Heart right ventricle (tissue), 16 donors: Measurements from ENCODE around the gene POLG2. TPM values are rescaled to one million over a fixed set of nuclear protein-coding genes. Genes with fewer than 3 reads are reported as not detected.
"Not testable (repeated sequence)": the region's sequence is repeated elsewhere in the genome, so short reads cannot be mapped to it uniquely, and the experiment has no call there.

Experiments
- ATAC-seq, 8 donors: fragments of 200-7000 bp; cut with Tn5 transposase; one replicate each; pipeline ENCODE4 v1.9.1; 2020; ENCODE audit warnings: mild to moderate bottlenecking in 8 of 8, moderate library complexity in 8 of 8, moderate number of reproducible peaks in 1 of 8
- DNase-seq, 2 donors: peaks; one replicate each; pipeline ENCODE4 v3.0.0-alpha.2; 2020
- H3K27ac ChIP-seq, 10 donors: fragments of 200-600 bp; sonication (generic) in 2 of 10; one replicate each; pipeline versions ENCODE4 v1.5.0 to v1.8.0; 2020 to 2022; ENCODE audit warnings: mild to moderate bottlenecking in 3 of 10
- H3K27me3 ChIP-seq, 7 donors: fragments of 200-600 bp; one replicate each; pipeline ENCODE4 v1.8.0; 2021 to 2022; ENCODE audit warnings: mild to moderate bottlenecking in 2 of 7
- H3K36me3 ChIP-seq, 9 donors: fragments of 200-600 bp; sonication (generic) in 1 of 9; one replicate each; pipeline versions ENCODE4 v1.5.0 to v1.8.0; 2020 to 2022; ENCODE audit warnings: mild to moderate bottlenecking in 2 of 9
- H3K4me1 ChIP-seq, 9 donors: fragments of 200-600 bp; sonication (generic) in 1 of 9; one replicate each; pipeline versions ENCODE4 v1.5.0 to v1.8.0; 2020 to 2022; ENCODE audit warnings: mild to moderate bottlenecking in 4 of 9
- H3K4me3 ChIP-seq, 10 donors: fragments of 200-600 bp; sonication (generic) in 2 of 10; one replicate each; pipeline versions ENCODE4 v1.5.0 to v1.8.0; 2020 to 2022; ENCODE audit warnings: mild to moderate bottlenecking in 7 of 10, moderate library complexity in 2 of 10
- H3K9me3 ChIP-seq, 11 donors: fragments of 200-600 bp in 10 of 11; sonication (generic) in 2 of 11; one replicate each; pipeline versions ENCODE4 v1.5.0 to v1.8.0; 2013 to 2022; ENCODE audit warnings: mild to moderate bottlenecking in 2 of 11, control low read depth in 1 of 11, moderate library complexity in 1 of 11
- WGBS, 2 donors: extraction: QIAGEN DNeasy Blood & Tissue Kit; methylation state at CpG; one replicate each; pipeline ENCODE4 v1.1.7; 2013; ENCODE audit warnings: inconsistent platforms in 1 of 2; 5-methylcytosine and 5-hydroxymethylcytosine counted together
- intact Hi-C, 10 donors: fragments of 100-400 bp; cut with DNase I; formaldehyde crosslinking; loops; one replicate each; pipeline versions ENCODE4 v1.11.1 to v1.14.2; 2022
- polyA plus RNA-seq, 2 donors: library from polyadenylated mRNA; stranded (reverse); fragments of 200-250 nt; gene quantifications; one replicate each; pipeline ENCODE4 v1.2.3, GENCODE V29; 2013
- total RNA-seq, 10 donors: library from RNA; stranded (reverse); fragmentation: NEBNext Ultra II Directional in 3 of 10; extraction: Animal tissue kit (Norgen Biotek cat#: 25700) in 3 of 10; gene quantifications; one replicate each; pipeline versions ENCODE4 v1.2.1 to v1.2.4, GENCODE V29; 2021 to 2023
- TF ChIP-seq, protein P1 (sequence below), 9 donors: fragments of 200-600 bp; sonication (generic) in 2 of 9; IDR thresholded peaks; one replicate each; pipeline versions ENCODE4 v1.5.0 to v1.8.0; 2021 to 2022; ENCODE audit warnings: antibody characterized with exemption in 9 of 9, mild to moderate bottlenecking in 5 of 9, moderate library complexity in 1 of 9
- donor health status: Arrhythmogenic right ventricular cardiomyopathy.
- donor health status: ischemic (EF 13 %, LVEDD 7.1; RV severe dilation, severe dysfunction).
- donor health status: healthy with polysubstance abuse.
- donor health status: DM: no; HTN: yes; CAD: no.
- donor health status: DM: no; HTN: no; CAD: no.
- donor health status: ischemic (EF 25% LVEDD 6.9; RV normal size, moderate dysfunction).
- donor health status: ischemic (EF 25% LVEDD 5.7; RV mildly dilated, moderate dysfunction).
- donor health status: healthy.
- donor health status: DM: yes; HTN: yes; CAD: no.
- donor health status: Ischemic cardiomyopathy.
- donor health status: ischemic (EF 35%, LVEDD 5.7; RV mildly dilated, moderate dysfunction).
- donor health status: nonischemic (EF 11% LVEDD 7.7; RV severe dilation, severe dysfunction).
- donor health status: DM: yes; HTN: yes; CAD: no.
- donor health status: PGD.
- donor health status: ischemic (EF 29% LVEDD 5.4; RV normal size, mild dysfunction).
- donor health status: nonischemic (EF 23%, LVEDD 6.1; RV moderate dilation, normal function).

POLG2 gene
- total and polyA plus RNA-seq, 12 donors, result 4.8 to 11.1 (median 6.5) TPM

GRCh38 chr17:64442541-64442971 lies 54.3 kb downstream of the POLG2 start:
- Histone ChIP-seq H3K27ac (peak overlapping the region in 8 of 10 donors; percentile 25 to 91 (median 54)), H3K4me3 (no peak overlapping the region), H3K27me3 (no peaks in the 10 kb centered on the region), H3K36me3 (no peaks in the 10 kb centered on the region), H3K4me1 (peaks cover 0 to 36% (median 7%) of the 10 kb centered on the region in 9 donors), H3K9me3 (peaks cover 0 to 26% (median 8%) of the 10 kb centered on the region in 11 donors)
- TF ChIP-seq, protein P1, sequence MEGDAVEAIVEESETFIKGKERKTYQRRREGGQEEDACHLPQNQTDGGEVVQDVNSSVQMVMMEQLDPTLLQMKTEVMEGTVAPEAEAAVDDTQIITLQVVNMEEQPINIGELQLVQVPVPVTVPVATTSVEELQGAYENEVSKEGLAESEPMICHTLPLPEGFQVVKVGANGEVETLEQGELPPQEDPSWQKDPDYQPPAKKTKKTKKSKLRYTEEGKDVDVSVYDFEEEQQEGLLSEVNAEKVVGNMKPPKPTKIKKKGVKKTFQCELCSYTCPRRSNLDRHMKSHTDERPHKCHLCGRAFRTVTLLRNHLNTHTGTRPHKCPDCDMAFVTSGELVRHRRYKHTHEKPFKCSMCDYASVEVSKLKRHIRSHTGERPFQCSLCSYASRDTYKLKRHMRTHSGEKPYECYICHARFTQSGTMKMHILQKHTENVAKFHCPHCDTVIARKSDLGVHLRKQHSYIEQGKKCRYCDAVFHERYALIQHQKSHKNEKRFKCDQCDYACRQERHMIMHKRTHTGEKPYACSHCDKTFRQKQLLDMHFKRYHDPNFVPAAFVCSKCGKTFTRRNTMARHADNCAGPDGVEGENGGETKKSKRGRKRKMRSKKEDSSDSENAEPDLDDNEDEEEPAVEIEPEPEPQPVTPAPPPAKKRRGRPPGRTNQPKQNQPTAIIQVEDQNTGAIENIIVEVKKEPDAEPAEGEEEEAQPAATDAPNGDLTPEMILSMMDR (IDR thresholded peaks at IDR 0.05), result no peak
- DNase-seq (no peak), ATAC-seq (peak in 7 of 8 donors; percentile 49 to 62 (median 55))
- intact Hi-C loops, result no loop called here
- WGBS, 2 donors, result 67 to 82% methylated on average over 3 of the region's 3 CpGs

DNA sequence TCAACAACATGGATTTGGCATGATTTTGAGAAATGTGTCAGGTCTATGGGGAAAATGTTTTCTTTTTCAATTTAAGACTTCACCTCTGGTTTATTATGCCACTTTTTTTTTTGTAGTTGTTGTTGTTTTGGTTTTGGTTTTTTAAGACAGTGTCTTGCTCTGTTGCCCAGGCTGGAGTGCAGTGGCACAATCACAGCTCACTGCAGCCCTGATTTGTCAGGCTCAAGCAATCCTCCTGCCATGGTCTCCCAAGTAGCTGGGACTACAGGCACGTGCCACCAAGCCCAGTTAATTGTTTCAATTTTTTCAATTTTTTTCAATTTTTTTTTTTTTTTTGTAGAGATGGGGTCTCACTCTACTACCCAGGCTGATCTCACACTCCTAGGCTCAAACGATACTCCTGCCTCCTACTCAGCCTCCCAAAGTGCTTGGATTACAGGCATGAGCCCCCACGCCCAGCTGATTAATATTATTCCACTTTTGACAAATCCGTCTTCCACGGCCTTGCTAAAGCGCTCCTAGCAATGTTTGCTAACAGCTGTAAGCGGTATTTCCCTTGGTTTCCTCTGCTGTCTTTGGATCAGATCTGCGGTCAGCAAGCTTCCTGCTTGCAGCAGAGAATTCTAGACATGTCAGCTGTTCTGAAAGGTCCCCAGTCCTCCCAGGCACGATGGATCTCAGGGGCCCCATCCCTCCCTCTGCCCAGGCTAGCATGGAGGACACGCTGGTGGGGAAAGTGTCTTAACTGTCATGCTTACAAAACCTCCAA lies 54.9 kb downstream of the POLG2 start:
- Histone ChIP-seq H3K4me3 (peak overlapping the region in 1 of 10 donors; percentile 5), H3K27ac (peak overlapping the region in 9 of 10 donors; percentile 25 to 91 (median 49)), H3K36me3 (no peaks in the 10 kb centered on the region), H3K27me3 (no peaks in the 10 kb centered on the region), H3K4me1 (peaks cover 0 to 36% (median 7%) of the 10 kb centered on the region in 9 donors), H3K9me3 (peaks cover 0 to 32% (median 10%) of the 10 kb centered on the region in 11 donors)
- 37 to 44% methylated on average over 10 of the region's 10 CpGs for WGBS, 2 donors
- intact Hi-C loops, result no loop called here
- TF ChIP-seq, protein P1 (IDR thresholded peaks at IDR 0.05), result no peak
- DNase-seq (peak in 1 of 2 donors; percentile 44), ATAC-seq (peak in 7 of 8 donors; percentile 75 to 93 (median 85))

GRCh38 chr17:64439956-64440355 lies 56.9 kb downstream of the POLG2 start:
- intact Hi-C loops, result no loop called here
- no peak overlapping the region for H3K4me3 ChIP-seq
- H3K27ac ChIP-seq, result no peak overlapping the region
- WGBS, 2 donors, result 93 to 97% methylated on average over 2 of the region's 2 CpGs
- DNase-seq (no peak), ATAC-seq (no peak)
- no peaks in the 10 kb centered on the region for H3K27me3 ChIP-seq
- peaks cover 0 to 36% (median 7%) of the 10 kb centered on the region in 9 donors for H3K4me1 ChIP-seq
- TF ChIP-seq, protein P1 (IDR thresholded peaks at IDR 0.05), result no peak
- H3K36me3 ChIP-seq, result no peaks in the 10 kb centered on the region
- peaks cover 0 to 45% (median 10%) of the 10 kb centered on the region in 11 donors for H3K9me3 ChIP-seq

DNA sequence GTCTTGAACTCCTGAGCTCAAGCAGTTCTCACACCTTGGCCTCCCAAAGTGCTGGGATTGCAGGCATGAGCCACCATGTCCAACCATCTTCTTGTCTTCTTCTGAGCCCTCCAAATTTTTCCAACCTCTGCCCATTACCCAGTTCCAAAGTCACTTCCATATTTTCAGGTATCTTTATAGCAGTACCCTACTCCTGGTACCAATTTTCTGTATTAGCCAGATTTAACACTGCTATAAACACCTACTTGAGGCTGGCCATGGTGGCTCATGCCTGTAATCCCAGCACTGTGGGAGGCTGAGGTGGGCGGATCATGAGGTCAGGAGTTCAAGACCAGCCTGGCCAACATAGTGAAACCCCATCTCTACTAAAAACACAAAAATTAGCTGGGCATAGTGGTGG lies 57.3 kb downstream of the POLG2 start:
- H3K4me3 ChIP-seq, H3K36me3 ChIP-seq, ATAC-seq, intact Hi-C loops, H3K27me3 ChIP-seq, H3K27ac ChIP-seq, DNase-seq: not testable (repeated sequence)
- 89 to 100% methylated on average over 1 of the region's 1 CpG for WGBS, 2 donors
- peaks cover 0 to 45% (median 10%) of the 10 kb centered on the region in 11 donors for H3K9me3 ChIP-seq
- H3K4me1 ChIP-seq, result peaks cover 0 to 36% (median 7%) of the 10 kb centered on the region in 9 donors
